Mucosa of descending colon (tissue), 3 donors: ENCODE measurements around the gene IFTAP. TPM values are rescaled to one million over a fixed set of nuclear protein-coding genes. Genes with fewer than 3 reads are reported as not detected.

Source experiments
- ATAC-seq: fragments of 200-7000 bp; cut with Tn5 transposase; one replicate; pipeline ENCODE4 v1.9.1; 2020; ENCODE audit warnings: mild to moderate bottlenecking, moderate library complexity
- DNase-seq, 3 donors: peaks; one replicate each; pipeline ENCODE4 v3.0.0-alpha.2; 2020
- H3K36me3 ChIP-seq: fragments of 200-600 bp; one replicate; pipeline ENCODE4 v1.8.0; 2021; ENCODE audit warnings: low read depth, mild to moderate bottlenecking
- H3K4me1 ChIP-seq: fragments of 200-600 bp; one replicate; pipeline ENCODE4 v1.8.0; 2021; ENCODE audit warnings: low read depth, mild to moderate bottlenecking
- H3K4me3 ChIP-seq: fragments of 200-600 bp; one replicate; pipeline ENCODE4 v1.8.0; 2021; ENCODE audit warnings: mild to moderate bottlenecking
- H3K9me3 ChIP-seq: fragments of 200-600 bp; one replicate; pipeline ENCODE4 v1.8.0; 2021; ENCODE audit warnings: mild to moderate bottlenecking
- CTCF ChIP-seq: fragments of 200-600 bp; IDR thresholded peaks from one replicate; pipeline ENCODE4 v1.8.0; 2022; ENCODE audit warnings: antibody characterized with exemption, mild to moderate bottlenecking
- intact Hi-C, 2 donors: fragments of 100-400 bp; cut with DNase I in 1 of 2; cut with micrococcal nuclease in 1 of 2; formaldehyde crosslinking; loops; one replicate each; pipeline versions ENCODE4 v1.11.0 to v1.11.1; 2022; cut with DNase I, micrococcal nuclease
- total RNA-seq, 3 donors: library from RNA; stranded (reverse); fragmentation: NEBNext Ultra II Directional in 2 of 3; extraction: Animal tissue kit (Norgen Biotek cat#: 25700) in 2 of 3; gene quantifications; one replicate each; pipeline versions ENCODE4 v1.2.1 to v1.2.4, GENCODE V29; 2021 to 2023
- donor health status: DM: no; HTN: no; CAD: no; lungs with moderate emphysema.
- donor health status: DM: no; HTN: no; CAD: no.
- donor health status: DM: no; HTN: yes; CAD: no.

The IFTAP gene
- total RNA-seq, 3 donors from 2014 or later = 4.5 to 23.0 (median 9.3) TPM

GRCh38 chr11:36703055-36703404, 108.7 kb downstream of the IFTAP start:
- TF ChIP-seq CTCF = no peak
- Histone ChIP-seq H3K9me3 (no peaks in the 10 kb centered on the region), H3K36me3 (no peaks in the 10 kb centered on the region), H3K4me3 (no peak overlapping the region), H3K4me1 (peaks cover 4% of the 10 kb centered on the region)
- no peak for ATAC-seq
- DNase-seq = no peak
- intact Hi-C loops = loop anchor here in 1 of 2 donors (5.0 kb wide), 1 partner anchor 49 kb away; no protein-coding TSS in a partner anchor

Other genes with a start within 250 kb of the IFTAP start
- 10 to 100 TPM; 15.5 to 19.2 (median 17.9) TPM for gene TRAF6, start 84.2 kb upstream of the IFTAP start, total RNA-seq
- gene RAG1, start 26.5 kb upstream of the IFTAP start, total RNA-seq = 1 to 10 TPM; 1.5 to 1.9 (median 1.9) TPM
- not detected for gene RAG2, start 3.7 kb downstream of the IFTAP start, total RNA-seq